ENCODE data around the gene RUNX2.

Gene RUNX2

DNA sequence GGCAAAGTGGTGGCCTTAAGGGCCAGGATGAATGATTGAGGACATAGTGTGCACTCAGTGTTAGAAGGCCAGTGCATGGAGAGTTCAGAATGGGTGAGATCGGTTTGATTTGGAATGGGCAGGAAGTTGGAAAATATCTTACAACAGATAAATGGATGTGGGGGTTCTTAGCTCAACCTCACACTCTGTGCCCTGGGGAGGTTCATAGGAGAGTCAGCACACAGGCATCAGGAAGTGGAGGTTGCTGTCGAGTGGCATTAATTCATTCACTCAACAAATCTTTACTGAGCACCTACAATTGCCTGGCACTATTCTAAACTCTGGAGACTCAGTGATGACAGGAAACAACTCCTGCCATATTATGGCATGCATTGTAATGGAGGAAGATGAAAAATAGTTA is 363.3 kb downstream of the RUNX2 start:
- DNase-seq (ENCODE audit: extremely low read depth, low read depth): no peak
- TF ChIP-seq, protein P1, sequence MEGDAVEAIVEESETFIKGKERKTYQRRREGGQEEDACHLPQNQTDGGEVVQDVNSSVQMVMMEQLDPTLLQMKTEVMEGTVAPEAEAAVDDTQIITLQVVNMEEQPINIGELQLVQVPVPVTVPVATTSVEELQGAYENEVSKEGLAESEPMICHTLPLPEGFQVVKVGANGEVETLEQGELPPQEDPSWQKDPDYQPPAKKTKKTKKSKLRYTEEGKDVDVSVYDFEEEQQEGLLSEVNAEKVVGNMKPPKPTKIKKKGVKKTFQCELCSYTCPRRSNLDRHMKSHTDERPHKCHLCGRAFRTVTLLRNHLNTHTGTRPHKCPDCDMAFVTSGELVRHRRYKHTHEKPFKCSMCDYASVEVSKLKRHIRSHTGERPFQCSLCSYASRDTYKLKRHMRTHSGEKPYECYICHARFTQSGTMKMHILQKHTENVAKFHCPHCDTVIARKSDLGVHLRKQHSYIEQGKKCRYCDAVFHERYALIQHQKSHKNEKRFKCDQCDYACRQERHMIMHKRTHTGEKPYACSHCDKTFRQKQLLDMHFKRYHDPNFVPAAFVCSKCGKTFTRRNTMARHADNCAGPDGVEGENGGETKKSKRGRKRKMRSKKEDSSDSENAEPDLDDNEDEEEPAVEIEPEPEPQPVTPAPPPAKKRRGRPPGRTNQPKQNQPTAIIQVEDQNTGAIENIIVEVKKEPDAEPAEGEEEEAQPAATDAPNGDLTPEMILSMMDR (IDR thresholded peaks at IDR 0.05; ENCODE audit: low read depth, low read length): no peak

DNA sequence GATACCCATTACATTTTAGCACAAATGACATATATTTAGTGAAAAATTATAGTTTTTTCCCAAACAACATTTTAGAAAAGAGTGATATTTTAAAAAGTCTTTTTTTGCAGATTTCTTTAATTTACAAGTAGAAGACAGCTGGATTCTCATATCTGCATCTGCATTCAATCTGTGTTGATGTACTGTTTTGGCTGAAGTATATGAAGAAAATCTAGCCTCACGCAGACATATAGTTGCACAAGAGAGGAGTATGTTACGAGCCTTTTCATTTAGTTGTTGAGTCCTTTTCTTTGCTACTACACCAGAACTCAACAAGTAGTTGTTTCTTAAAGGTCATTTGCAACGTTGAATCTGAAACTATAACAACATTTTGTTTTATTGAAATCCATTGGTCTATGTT is 363.9 kb downstream of the RUNX2 start:
- DNase-seq (ENCODE audit: extremely low read depth, low read depth): no peak
- TF ChIP-seq, protein P1 (IDR thresholded peaks at IDR 0.05; ENCODE audit: low read depth, low read length): no peak

DNA sequence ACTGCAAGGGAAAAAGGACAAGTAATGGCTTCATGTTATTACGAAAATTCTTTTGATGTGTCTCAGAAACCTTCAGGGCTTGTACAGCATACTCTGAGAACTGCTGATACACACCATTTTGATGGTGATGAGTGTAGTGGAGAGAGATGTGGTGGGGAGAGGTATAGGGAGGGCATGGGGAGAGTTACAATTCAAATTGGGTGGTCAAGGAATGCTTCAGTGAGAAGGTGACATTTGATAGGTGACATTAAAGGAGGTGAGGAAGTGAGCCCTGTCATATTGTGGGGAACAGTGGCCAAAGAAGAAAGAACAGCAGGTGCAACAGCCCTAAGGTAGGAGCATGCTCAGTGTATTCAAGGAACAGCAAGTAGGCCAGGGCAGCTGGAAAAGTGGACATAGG is 368.6 kb downstream of the RUNX2 start:
- TF ChIP-seq, protein P1 (IDR thresholded peaks at IDR 0.05; ENCODE audit: low read depth, low read length): no peak
- no peak for DNase-seq (ENCODE audit: extremely low read depth, low read depth)

DNA sequence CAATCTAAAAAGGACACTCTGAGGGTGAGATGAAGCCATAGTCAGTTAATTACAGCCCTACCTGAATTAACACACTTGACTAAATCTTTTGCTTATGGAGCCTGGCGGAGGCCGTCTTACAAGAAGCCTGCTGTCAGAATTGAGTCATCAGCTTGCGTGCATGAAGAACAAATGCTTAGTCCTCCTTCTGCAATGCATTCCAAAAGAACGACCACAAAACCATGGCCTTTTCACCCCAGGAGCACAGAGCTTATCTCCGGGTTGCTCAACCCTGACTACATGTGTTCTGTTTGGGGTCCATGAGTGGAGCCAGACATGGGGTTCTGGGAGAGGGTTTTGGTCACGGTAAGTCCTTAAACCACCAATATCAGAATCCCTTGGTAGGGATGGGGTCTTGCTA is 369.5 kb downstream of the RUNX2 start:
- DNase-seq (ENCODE audit: extremely low read depth, low read depth): peak; percentile 98
- TF ChIP-seq, protein P1 (IDR thresholded peaks at IDR 0.05; ENCODE audit: low read depth, low read length): no peak

DNA sequence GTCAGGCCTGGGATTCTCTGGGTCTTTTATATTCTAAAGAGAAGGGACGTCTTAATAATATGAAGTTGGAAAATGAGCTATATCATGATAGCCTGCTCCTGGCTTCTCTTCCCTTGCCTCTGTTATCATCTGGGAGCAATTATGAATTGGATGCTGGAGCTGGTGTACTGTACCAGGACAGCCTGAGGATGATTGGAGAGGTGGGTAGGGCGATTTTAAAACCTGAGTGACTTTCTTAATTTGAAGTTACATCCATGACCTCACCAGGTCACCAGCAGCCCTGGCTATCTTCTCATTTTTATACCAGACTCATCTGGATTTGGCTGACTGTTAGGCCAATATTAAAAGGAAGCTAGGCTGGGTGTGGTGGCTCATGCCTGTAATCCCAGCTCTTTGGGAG is 369.9 kb downstream of the RUNX2 start:
- peak; percentile 87 for DNase-seq (ENCODE audit: extremely low read depth, low read depth)
- TF ChIP-seq, protein P1 (IDR thresholded peaks at IDR 0.05; ENCODE audit: low read depth, low read length): no peak

DNA sequence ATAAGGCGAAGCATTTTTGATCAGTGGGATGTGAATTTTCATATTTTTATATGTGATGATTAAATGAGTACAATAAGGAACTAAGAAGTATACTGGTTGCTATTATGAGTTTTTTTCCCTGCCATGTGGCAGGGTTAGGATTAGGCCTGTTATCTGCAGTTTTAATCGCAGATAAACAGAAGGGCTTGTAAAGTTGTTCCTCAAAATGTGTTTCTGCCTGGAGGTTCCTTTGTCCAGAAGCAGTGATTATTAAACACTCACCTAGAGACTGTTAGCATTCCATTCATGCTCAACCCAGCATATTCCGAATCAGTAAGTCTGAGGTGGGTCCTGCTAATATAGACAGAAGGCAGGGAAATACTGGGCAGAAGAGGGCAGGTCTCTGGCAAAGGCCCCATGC is 371.5 kb downstream of the RUNX2 start:
- DNase-seq (ENCODE audit: extremely low read depth, low read depth): no peak
- TF ChIP-seq, protein P1 (IDR thresholded peaks at IDR 0.05; ENCODE audit: low read depth, low read length): no peak

DNA sequence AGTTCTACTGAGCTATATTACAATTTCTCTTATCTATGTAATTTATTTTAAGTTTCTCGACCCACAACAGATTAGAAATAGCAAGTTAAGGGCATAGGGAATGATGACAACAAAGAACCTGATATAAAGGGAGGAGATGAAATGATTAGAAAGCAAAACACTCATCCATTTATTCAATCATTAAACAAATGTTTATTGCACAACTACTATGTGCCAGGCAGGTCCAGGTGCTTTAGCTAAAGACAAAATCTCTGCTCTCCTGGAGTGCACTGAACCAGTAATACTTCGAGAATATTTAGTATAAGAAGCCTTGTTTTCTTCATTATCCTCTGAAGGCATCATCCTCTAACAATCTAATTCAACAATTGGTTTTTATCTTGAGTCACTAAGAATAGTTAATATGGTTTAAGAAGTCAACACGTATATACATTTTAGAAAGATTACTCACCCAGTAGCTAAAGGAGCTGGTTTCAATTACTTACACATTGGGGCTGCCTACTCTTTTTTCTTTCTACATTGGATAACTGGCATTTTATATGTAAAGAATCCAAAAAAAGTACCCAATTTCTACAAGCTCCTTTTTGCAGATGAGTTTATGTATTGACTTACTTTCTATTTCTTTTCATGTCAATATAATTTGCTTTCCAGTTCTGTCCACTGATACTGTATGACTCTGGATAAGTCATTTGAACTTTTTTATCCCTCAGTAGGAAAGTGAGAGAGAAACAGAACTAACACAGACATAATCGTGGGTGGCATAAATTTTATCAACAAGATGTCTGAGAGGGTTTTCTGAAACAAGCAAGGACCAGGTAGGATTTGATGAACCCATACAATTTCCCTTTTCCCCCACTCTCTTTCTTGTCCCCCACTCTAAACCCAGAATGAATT is 375.0 kb downstream of the RUNX2 start:
- DNase-seq (ENCODE audit: extremely low read depth, low read depth): peak; percentile 3

More for the DNA sequence above, 375.0 kb downstream of the RUNX2 start:
- TF ChIP-seq, protein P1 (IDR thresholded peaks at IDR 0.05; ENCODE audit: low read depth, low read length): no peak
